22Rv1 (cell line): Measurements from ENCODE around the gene FILIP1.

ENCODE experiments used
- ZFX ChIP-seq: fragments of 450-650 bp; IDR thresholded peaks from 2 replicates; pipeline ENCODE4 v1.6.1; 2017; ENCODE audit warnings: antibody characterized with exemption, borderline replicate concordance
- TF ChIP-seq, protein P1 (sequence below): fragments of 450-650 bp; IDR thresholded peaks from 2 replicates; pipeline ENCODE4 v1.5.1; 2017; ENCODE audit warnings: mild to moderate bottlenecking

DNA sequence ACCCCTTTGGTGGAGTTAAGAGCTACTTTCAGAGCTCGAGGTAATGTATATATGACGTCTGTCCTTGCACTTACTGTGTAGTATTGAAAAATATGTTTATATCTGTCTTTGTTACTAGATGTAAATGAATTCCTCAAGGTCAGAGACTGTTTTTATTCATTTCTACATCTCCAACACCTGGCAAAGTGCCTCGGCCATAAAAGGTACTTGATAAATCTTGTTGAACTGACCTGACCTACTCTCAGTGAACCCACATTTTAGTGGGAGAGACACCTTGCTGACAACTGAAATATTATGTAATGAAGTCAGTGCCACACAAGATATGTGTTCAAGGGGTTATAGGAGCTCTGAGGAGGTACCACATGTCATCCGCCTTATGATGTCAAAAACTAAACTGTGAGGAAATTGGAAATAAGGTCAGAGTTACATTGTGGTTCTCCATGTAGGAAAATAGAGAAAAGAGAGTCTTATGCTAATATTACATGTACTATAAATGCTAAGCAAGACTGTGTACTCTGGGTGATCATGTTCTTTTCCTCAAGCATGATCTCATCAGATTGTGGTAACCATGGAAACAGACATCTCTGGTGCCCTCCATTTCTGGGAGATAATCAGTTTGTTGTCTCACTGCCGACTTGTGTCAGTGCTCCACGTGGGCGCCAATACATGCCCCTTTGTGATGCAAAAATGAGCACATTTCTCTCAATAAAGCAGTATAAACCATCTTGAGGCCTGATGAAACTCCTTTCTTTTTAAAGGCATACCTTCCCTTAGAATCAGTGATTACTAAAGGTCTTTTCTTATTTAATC is 203.3 kb downstream of the FILIP1 start:
- TF ChIP-seq, protein P1, sequence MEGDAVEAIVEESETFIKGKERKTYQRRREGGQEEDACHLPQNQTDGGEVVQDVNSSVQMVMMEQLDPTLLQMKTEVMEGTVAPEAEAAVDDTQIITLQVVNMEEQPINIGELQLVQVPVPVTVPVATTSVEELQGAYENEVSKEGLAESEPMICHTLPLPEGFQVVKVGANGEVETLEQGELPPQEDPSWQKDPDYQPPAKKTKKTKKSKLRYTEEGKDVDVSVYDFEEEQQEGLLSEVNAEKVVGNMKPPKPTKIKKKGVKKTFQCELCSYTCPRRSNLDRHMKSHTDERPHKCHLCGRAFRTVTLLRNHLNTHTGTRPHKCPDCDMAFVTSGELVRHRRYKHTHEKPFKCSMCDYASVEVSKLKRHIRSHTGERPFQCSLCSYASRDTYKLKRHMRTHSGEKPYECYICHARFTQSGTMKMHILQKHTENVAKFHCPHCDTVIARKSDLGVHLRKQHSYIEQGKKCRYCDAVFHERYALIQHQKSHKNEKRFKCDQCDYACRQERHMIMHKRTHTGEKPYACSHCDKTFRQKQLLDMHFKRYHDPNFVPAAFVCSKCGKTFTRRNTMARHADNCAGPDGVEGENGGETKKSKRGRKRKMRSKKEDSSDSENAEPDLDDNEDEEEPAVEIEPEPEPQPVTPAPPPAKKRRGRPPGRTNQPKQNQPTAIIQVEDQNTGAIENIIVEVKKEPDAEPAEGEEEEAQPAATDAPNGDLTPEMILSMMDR: no peak
- TF ChIP-seq ZFX: no peak
